NB4 (cell line): ENCODE measurements around the gene SLCO3A1.

Experiments
- MYC ChIP-seq: IDR thresholded peaks from 2 replicates; pipeline ENCODE4 v1.6.1; 2011; ENCODE audit warnings: low read depth, low read length
- POLR2A ChIP-seq: IDR thresholded peaks from 2 replicates; pipeline ENCODE4 v1.6.1; 2011; ENCODE audit warnings: mild to moderate bottlenecking; ENCODE audit not compliant: insufficient read length; ENCODE audit errors: extremely low read depth
- TF ChIP-seq, protein P1 (sequence below): IDR thresholded peaks from one replicate; pipeline ENCODE4 v1.5.1; 2012; ENCODE audit warnings: low read depth, low read length
- TF ChIP-seq, protein P2 (sequence below): IDR thresholded peaks from 2 replicates; pipeline ENCODE4 v1.6.1; 2011; ENCODE audit warnings: low read depth, low read length

DNA sequence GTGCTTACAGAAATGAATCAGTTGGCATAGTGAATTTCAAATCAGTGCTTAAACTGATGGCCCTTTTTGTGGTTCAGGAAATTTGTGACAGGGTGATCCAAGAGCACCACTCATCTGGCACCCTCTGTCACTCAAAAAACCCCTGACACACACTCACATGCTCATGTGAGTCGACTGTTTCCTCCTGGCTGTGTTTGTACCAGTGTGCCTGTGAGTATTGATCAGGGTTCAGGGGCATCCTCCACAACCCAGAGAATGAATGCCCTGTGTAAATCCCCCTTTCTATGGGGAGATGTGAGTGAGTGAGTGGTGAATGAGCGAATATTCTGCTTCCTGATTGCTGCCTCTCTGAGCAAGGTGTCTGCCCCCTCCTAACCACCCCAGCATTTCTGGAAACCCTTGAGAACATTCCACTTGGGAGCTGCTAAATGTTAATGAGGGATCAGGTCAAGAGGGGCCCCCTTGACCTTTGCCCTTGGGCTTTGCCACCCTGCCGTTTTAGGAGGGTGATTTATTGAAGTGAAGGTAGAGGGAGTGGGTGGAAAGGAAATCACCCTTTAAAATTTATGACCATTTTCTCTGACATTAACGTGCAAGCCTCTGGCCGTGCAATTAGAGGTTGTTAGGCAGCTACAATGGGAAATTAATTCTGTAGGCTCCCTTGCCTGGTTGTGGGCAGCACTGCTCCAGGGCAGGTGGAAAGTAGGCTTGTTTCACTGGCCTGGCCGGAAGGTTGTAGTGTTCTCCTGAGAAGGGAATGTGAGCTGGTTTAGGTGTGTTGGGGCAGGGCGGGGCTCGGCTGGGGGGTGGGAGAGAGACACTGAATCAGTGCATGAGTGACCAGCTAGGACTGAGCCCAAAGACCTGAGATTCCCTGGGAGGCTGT lies 87.2 kb downstream of the SLCO3A1 start:
- TF ChIP-seq, protein P1, sequence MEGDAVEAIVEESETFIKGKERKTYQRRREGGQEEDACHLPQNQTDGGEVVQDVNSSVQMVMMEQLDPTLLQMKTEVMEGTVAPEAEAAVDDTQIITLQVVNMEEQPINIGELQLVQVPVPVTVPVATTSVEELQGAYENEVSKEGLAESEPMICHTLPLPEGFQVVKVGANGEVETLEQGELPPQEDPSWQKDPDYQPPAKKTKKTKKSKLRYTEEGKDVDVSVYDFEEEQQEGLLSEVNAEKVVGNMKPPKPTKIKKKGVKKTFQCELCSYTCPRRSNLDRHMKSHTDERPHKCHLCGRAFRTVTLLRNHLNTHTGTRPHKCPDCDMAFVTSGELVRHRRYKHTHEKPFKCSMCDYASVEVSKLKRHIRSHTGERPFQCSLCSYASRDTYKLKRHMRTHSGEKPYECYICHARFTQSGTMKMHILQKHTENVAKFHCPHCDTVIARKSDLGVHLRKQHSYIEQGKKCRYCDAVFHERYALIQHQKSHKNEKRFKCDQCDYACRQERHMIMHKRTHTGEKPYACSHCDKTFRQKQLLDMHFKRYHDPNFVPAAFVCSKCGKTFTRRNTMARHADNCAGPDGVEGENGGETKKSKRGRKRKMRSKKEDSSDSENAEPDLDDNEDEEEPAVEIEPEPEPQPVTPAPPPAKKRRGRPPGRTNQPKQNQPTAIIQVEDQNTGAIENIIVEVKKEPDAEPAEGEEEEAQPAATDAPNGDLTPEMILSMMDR, result no peak
- TF ChIP-seq POLR2A (no peak), MYC (no peak)
- TF ChIP-seq, protein P2, sequence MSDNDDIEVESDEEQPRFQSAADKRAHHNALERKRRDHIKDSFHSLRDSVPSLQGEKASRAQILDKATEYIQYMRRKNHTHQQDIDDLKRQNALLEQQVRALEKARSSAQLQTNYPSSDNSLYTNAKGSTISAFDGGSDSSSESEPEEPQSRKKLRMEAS, result no peak
